ENCODE measurements around the gene SLC2A8.

Gene SLC2A8

DNA sequence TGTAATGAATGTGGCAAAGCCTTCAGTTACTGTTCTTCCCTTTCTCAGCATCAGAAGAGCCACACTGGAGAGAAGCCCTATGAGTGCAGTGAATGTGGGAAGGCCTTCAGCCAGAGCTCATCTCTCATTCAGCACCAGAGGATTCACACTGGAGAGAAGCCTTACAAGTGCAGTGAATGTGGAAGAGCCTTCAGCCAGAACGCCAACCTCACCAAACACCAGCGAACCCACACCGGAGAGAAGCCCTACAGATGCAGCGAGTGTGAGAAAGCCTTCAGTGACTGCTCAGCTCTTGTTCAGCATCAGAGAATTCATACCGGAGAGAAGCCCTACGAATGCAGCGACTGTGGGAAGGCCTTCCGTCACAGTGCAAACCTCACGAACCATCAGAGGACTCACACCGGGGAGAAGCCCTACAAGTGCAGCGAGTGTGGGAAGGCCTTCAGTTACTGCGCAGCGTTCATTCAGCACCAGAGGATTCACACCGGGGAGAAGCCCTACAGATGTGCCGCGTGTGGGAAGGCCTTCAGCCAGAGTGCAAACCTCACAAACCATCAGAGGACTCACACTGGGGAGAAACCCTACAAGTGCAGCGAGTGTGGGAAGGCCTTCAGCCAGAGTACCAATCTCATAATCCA, 47.4 kb downstream of the SLC2A8 start:
- no peak for DNase-seq

DNA sequence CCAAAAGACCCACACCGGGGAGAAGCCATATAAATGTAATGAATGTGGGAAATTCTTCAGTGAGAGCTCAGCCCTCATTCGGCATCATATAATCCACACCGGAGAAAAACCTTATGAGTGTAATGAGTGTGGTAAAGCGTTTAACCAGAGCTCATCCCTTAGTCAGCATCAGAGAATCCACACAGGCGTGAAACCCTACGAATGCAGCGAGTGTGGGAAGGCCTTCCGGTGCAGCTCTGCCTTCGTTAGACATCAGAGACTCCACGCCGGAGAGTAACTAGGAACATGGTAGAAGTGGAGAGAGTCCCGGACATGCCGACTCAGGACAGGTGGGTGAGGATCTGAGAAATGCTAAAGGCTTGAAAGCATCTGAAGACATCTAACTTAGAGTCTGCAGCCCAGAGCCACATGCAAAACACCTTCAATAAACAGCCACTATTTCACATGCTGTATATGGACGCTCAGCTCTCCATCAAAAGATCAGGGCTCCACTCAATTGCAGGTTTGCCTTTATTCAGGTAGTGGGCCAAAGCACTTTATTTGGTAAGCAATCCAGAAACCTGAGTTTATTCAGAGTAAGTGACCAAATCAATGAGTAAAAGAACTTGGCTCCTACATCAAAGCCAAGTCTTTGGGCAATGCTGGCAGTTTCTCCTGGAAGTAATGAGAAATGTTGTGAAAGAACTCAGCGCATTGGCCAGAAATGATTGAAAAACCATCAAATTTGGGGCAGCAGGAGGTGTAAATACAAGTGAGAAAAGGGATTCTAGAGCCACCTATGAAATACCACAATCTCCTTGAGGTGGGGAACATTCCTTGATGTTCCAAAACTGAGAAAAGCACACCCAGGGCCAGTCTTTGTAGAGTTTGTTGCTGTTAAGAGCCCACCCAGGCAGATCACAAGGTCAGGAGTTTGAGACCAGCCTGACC, 48.2 kb downstream of the SLC2A8 start:
- no peak for DNase-seq

DNA sequence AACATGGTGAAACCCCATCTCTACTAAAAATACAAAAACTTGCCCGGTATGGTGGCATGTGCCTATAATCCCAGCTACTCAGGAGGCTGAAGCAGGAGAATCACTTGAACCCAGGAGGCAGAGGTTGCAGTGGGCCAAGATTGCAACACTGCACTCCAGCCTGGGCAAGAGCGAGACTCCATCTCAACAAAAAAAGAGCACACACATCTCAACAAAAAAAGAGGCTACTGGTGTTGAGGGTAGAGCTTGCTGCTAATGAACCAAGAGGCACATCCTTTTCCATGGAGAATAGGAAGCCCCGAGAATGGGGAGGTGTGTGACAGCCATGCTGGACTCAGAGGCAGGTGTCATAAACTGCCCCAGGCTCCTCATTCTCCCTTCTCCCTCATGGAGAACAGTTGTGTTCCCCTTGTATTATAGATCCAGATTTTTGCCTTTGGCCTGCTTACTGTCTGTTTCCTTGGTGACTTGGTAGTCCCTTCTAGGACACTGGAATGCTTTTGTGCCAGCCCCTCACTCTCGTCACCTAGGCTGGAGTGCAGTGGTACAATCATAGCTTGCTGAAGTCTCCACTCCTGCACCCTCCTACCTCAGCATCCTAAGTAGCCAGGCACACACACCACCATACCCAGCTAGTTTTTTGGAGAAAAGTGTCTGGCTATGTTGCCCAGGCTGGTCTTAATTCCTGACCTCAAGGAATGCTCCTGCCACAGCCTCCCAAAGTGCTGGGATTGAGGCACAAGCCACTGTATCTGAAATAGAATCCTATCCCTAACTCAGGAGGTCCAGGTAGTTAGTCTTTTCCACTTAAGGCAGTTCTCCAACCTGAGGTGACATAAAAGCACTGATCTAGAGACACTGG, 49.1 kb downstream of the SLC2A8 start:
- DNase-seq, result no peak

DNA sequence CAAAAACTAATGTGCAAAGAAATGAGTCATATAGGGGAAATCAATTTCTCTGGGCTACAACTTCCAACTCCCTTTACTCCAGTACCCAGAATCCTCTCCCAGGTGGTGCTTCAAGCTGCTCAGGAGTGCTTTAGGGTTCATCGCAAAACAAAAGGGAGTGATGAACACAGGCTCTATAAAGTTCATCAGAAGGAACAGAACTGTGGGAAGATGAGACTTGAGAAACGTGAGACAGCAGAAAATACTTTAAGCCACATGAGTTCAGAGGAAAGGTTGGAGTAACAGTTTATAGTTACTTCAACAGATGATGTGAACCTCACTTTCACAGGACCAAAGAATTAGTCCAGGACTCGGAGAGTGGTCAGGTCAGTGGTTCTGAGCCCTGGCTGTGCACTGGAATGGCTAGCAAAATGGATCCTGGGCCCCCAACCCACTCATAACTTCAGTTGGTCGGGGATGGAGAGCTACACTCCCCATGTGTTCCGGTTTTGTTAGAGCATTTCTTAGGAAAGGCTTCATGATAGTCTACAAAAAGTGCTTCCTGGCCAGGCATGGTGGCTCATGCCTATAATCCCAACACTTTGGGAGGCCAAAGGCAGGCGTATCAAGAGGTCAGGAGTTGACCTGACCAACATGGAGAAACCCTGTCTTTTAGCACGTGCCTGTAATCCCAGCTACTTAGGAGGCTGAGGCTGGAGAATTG, 49.9 kb downstream of the SLC2A8 start:
- no peak for DNase-seq

- DNase-seq, result no peak
These were observed 50.6 kb downstream of the SLC2A8 start for GRCh38 chr9:127447416-127448111.

GRCh38 chr9:127448112-127448805, 51.3 kb downstream of the SLC2A8 start:
- DNase-seq, result no peak

GRCh38 chr9:127449332-127449966, 52.5 kb downstream of the SLC2A8 start:
- no peak for DNase-seq

DNA sequence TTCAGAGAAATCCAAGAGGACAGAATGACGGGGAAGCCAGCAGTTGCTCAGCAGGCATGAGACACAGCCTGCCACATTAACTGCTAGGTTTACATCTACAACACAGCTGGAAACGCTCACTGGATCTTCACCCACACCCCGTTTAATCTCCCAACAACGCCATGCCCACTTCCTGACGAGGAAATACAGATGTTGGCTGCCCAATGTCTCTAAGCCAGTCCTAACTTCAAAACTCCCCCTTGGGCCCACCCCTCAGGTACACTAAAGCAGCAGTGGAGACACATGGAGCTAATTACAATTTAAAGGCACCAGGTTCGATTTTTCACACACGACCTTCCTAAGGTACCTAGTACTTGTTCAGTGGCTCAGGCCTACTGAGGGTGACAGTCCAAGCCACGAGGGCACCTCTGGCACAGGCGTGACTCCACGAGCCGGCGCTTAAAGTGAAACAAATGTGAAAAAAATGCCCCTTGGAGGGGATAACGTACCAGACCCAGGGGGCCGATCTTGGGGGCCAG, 53.3 kb downstream of the SLC2A8 start:
- DNase-seq, result no peak

GRCh38 chr9:127450830-127451607, 54.0 kb downstream of the SLC2A8 start, which contains the start of the genes LRSAM1 and RPL12:
TSS of gene LRSAM1 (plus strand) at chr9:127451510. CDS start at chr9:127454528, 3,018 bp downstream.
TSS of gene RPL12 (minus strand) at chr9:127451406. CDS start at chr9:127451317, 89 bp downstream.
- peak; percentile 100 for DNase-seq

- DNase-seq, result no peak
These were observed 54.6 kb downstream of the SLC2A8 start for GRCh38 chr9:127451608-127451857.

- DNase-seq, result peak; percentile 32
These were observed 55.1 kb downstream of the SLC2A8 start for GRCh38 chr9:127451858-127452656.

DNA sequence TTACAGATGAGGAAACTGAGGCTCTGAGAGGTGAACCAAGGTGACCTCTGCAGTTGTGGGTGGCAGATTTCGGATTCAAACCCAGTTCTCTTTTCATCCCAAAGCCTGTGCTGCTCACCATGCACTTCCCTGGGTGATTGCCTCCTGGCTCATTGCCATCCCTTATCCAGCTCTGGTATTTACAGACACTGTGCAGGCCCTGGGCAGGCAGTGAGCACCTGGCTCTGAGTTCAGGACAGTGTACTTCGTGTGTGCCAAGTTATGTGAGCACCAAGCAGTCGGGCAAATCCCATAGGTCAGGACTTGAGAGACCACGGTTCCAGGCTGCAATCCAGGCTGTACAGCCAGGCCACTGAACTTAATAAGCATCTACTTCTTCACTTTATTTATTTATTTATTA, 55.7 kb downstream of the SLC2A8 start:
- no peak for DNase-seq

DNA sequence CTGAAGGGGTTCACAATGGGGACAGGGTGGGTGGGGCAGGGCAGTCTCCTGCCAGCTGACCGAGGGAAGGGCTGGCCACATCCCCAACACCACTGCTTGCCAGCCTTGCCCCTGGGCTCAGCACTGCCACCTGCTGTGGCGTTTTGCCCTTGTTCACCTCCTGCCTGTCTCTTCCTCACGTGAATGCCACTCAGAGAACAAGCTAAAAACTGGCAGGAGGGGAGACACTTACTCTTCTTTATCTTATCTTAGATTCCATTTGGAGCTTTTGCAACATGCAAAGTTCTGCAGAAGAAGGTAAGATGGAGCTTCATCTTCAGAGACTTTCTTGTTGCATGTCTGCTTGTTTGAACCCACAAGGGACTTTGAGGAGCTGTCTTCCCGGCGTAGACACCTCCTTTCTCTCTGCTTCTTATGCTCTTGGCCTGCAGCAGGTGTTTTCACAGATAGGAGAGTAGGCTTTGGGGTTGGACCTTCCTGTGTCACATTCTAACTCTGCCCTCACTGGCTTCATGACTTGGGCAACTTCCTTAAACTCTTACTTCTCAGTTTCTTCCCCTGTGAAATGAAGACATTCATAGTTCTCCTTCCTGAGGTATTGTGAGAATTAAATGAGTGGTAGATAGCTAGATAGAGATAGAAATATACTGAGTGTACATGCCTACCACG, 58.5 kb downstream of the SLC2A8 start:
- no peak for DNase-seq

GRCh38 chr9:127457191-127457878, 60.4 kb downstream of the SLC2A8 start:
- no peak for DNase-seq
